B cell (primary cell): ENCODE measurements around the gene MBNL3. TPM values are rescaled to one million over a fixed set of nuclear protein-coding genes. Genes with fewer than 3 reads are reported as not detected.

ENCODE experiments used
- ATAC-seq: fragments of 200-7000 bp; cut with Tn5 transposase; one replicate; pipeline ENCODE4 v1.10.0; 2021; ENCODE audit warnings: low read depth, mild to moderate bottlenecking, moderate number of reproducible peaks, moderate library complexity
- CTCF ChIA-PET: fragments of 350-600 bp; sonication (Branson Sonifier 250); formaldehyde crosslinking; loops from one replicate; lab custom pipeline; 2021; ENCODE audit warnings: antibody characterized with exemption, inconsistent platforms; lab: Charles Lee
- POLR2A ChIA-PET: fragments of 350-600 bp; sonication (Branson Sonifier 250); formaldehyde crosslinking; loops from one replicate; lab custom pipeline; 2021; ENCODE audit warnings: antibody characterized with exemption; lab: Charles Lee
- DNase-seq: peaks from one replicate; pipeline ENCODE4 v3.0.0; 2013
- H2AFZ ChIP-seq: 2 replicates; pipeline ENCODE4 v1.6.1; 2012; ENCODE audit warnings: mild to moderate bottlenecking, low read depth, low read length; ENCODE audit not compliant: insufficient read depth, poor library complexity, severe bottlenecking
- H3K27ac ChIP-seq, 2 donors: 1 replicate in 1 of 2; 2 replicates in 1 of 2; pipeline ENCODE4 v1.5.1; 2012 to 2013; ENCODE audit warnings: low read length in 2 of 2, mild to moderate bottlenecking in 2 of 2, moderate library complexity in 1 of 2
- H3K27me3 ChIP-seq, 4 experiments: fragments of 200-600 bp in 1 of 4; sonication (generic) in 1 of 4; replicated peaks in 1 of 4; 1 replicate in 2 of 4; 2 replicates in 2 of 4; pipeline versions ENCODE4 v1.6.1 to v1.7.0; 2013 to 2016; ENCODE audit warnings: low read length in 3 of 4, mild to moderate bottlenecking in 2 of 4, mixed read lengths in 1 of 4, moderate library complexity in 1 of 4; ENCODE audit not compliant: insufficient read depth in 4 of 4, control insufficient read depth in 3 of 4; ENCODE audit errors: control extremely low read depth in 1 of 4
- H3K36me3 ChIP-seq, 2 experiments: replicated peaks in 1 of 2; 1 replicate in 1 of 2; 2 replicates in 1 of 2; pipeline versions ENCODE4 v1.6.1 to v1.7.1; 2013; ENCODE audit warnings: low read length in 1 of 2; ENCODE audit not compliant: insufficient read depth in 2 of 2, control insufficient read depth in 1 of 2; ENCODE audit errors: control extremely low read depth in 1 of 2, extremely low read depth in 1 of 2
- H3K4me1 ChIP-seq, 2 donors: fragments of 200-600 bp in 1 of 2; sonication (generic) in 1 of 2; 1 replicate in 1 of 2; 2 replicates in 1 of 2; pipeline versions ENCODE4 v1.5.1 to v1.6.1; 2013 to 2017; ENCODE audit warnings: low read length in 2 of 2; ENCODE audit not compliant: control insufficient read depth in 2 of 2, insufficient read depth in 2 of 2
- H3K4me2 ChIP-seq: replicated peaks from 2 replicates; pipeline ENCODE3; 2012; ENCODE audit warnings: mild to moderate bottlenecking, low read depth, low read length; ENCODE audit not compliant: poor library complexity, severe bottlenecking
- H3K4me3 ChIP-seq, 5 experiments: fragments of 200-600 bp in 1 of 5; sonication (generic) in 1 of 5; 1 replicate in 3 of 5; 2 replicates in 2 of 5; pipeline versions ENCODE4 v1.5.1 to v1.7.0; 2011 to 2016; ENCODE audit warnings: low read length in 4 of 5, mild to moderate bottlenecking in 4 of 5, low read depth in 2 of 5, control low read depth in 1 of 5, moderate library complexity in 1 of 5; ENCODE audit not compliant: insufficient read depth in 1 of 5; ENCODE audit errors: control extremely low read depth in 1 of 5, extremely low read depth in 1 of 5
- H3K79me2 ChIP-seq: fragments of 200-600 bp; sonication (generic); one replicate; pipeline ENCODE4 v1.6.0; 2016; ENCODE audit warnings: low read length; ENCODE audit not compliant: control insufficient read depth, insufficient read depth
- H3K9ac ChIP-seq: fragments of 200-600 bp; sonication (generic); 2 replicates; pipeline ENCODE4 v1.6.1; 2017; ENCODE audit warnings: mild to moderate bottlenecking, low read length, moderate library complexity
- H3K9me3 ChIP-seq, 3 donors: one replicate each; pipeline versions ENCODE4 v1.6.1 to v1.7.1; 2013; ENCODE audit warnings: low read length in 2 of 3; ENCODE audit not compliant: control insufficient read depth in 2 of 3, insufficient read depth in 1 of 3; ENCODE audit errors: control extremely low read depth in 1 of 3
- H4K20me1 ChIP-seq: 2 replicates; pipeline ENCODE4 v1.6.0; 2012; ENCODE audit warnings: mild to moderate bottlenecking, low read length; ENCODE audit not compliant: insufficient read depth, control insufficient read depth, poor library complexity, severe bottlenecking
- H3K27ac Mint-ChIP-seq: one replicate; pipeline ENCODE4 v1.8.0; 2021; ENCODE audit warnings: mixed read lengths
- H3K27me3 Mint-ChIP-seq: one replicate; pipeline ENCODE4 v1.8.0; 2021; ENCODE audit warnings: mixed read lengths
- H3K4me1 Mint-ChIP-seq: one replicate; pipeline ENCODE4 v1.8.0; 2021; ENCODE audit warnings: mixed read lengths
- H3K4me3 Mint-ChIP-seq: one replicate; pipeline ENCODE4 v1.8.0; 2021; ENCODE audit warnings: mixed read lengths
- H3K9me3 Mint-ChIP-seq: one replicate; pipeline ENCODE4 v1.8.0; 2022; ENCODE audit warnings: mixed read lengths; ENCODE audit not compliant: insufficient read depth
- CTCF ChIP-seq: fragments of 200-600 bp; IDR thresholded peaks from one replicate; pipeline ENCODE4 v1.8.0; 2022; ENCODE audit warnings: antibody characterized with exemption, mild to moderate bottlenecking
- EZH2 ChIP-seq: IDR thresholded peaks from 2 replicates; pipeline ENCODE4 v1.6.1; 2012; ENCODE audit warnings: borderline replicate concordance, low read depth, mild to moderate bottlenecking, moderate library complexity, low read length; ENCODE audit not compliant: insufficient read depth, poor library complexity, severe bottlenecking
- WGBS: methylation state at CpG from one replicate; pipeline ENCODE4 v1.1.5; 2013; ENCODE audit warnings: missing lambda C conversion rate; ENCODE audit not compliant: insufficient coverage; 5-methylcytosine and 5-hydroxymethylcytosine counted together
- intact Hi-C: fragments of 100-400 bp; cut with micrococcal nuclease; formaldehyde crosslinking; loops from one replicate; pipeline ENCODE4 v1.10.0; 2022
- polyA plus RNA-seq: library from polyadenylated mRNA; depleted of rRNA; stranded (reverse); fragments of >200 nt; gene quantifications from 2 replicates; pipeline ENCODE4 v1.2.3, GENCODE V29; 2012
- total RNA-seq, 2 donors: library from RNA; stranded (reverse); fragments of 120-200 nt in 1 of 2; gene quantifications; 1 replicate in 1 of 2; 2 replicates in 1 of 2; pipeline versions ENCODE4 v1.2.3 to v1.2.4, GENCODE V29; 2013 to 2022

The MBNL3 gene
- total and polyA plus RNA-seq, 2 donors (not counting 1 experiment from before 2014, with no cell fraction given): 16.6 to 63.1 TPM

GRCh38 chrX:132395026-132395425 lies 93.8 kb downstream of the MBNL3 start:
- no peak for ATAC-seq
- H3K4me1 Mint-ChIP-seq: no peaks in the 10 kb centered on the region
- H3K4me1 ChIP-seq: no peaks in the 10 kb centered on the region
- no peak overlapping the region for H3K4me3 ChIP-seq
- H3K4me2 ChIP-seq: no peak overlapping the region
- no peak overlapping the region for H3K27ac ChIP-seq
- no peak overlapping the region for H3K27ac Mint-ChIP-seq
- WGBS: no CpG with 5 or more reads among the region's 1 CpG
- ChIA-PET POLR2A (no interaction called here), CTCF (interaction anchor here (0.6 kb wide), 1 partner anchor 102 kb away, joined by 3 read pairs; no protein-coding TSS in a partner anchor)
- H3K9me3 ChIP-seq: no peaks in the 10 kb centered on the region
- intact Hi-C loops: no loop called here
- H3K27me3 Mint-ChIP-seq: no peaks in the 10 kb centered on the region
- H3K9me3 Mint-ChIP-seq: no peaks in the 10 kb centered on the region
- no peaks in the 10 kb centered on the region for H4K20me1 ChIP-seq
- TF ChIP-seq EZH2 (no peak), CTCF (no peak)
- DNase-seq: no peak
- H2AFZ ChIP-seq: no peak overlapping the region
- no peak overlapping the region for H3K9ac ChIP-seq
- H3K4me3 Mint-ChIP-seq: no peak overlapping the region
- no peaks in the 10 kb centered on the region for H3K27me3 ChIP-seq
- peaks cover 0 to 7% of the 10 kb centered on the region in 2 experiments for H3K36me3 ChIP-seq
- no peaks in the 10 kb centered on the region for H3K79me2 ChIP-seq

- Histone ChIP-seq H3K27me3 (no peaks in the 10 kb centered on the region), H3K36me3 (peaks cover 0 to 7% of the 10 kb centered on the region in 2 experiments), H3K4me1 (no peaks in the 10 kb centered on the region), H3K9me3 (no peaks in the 10 kb centered on the region), H3K79me2 (no peaks in the 10 kb centered on the region), H3K4me3 (no peak overlapping the region), H2AFZ (no peak overlapping the region), H3K9ac (no peak overlapping the region), H3K27ac (no peak overlapping the region), H4K20me1 (no peaks in the 10 kb centered on the region), H3K4me2 (no peak overlapping the region)
- ATAC-seq: no peak
- ChIA-PET CTCF (no interaction called here), POLR2A (no interaction called here)
- Mint-ChIP-seq H3K9me3 (no peaks in the 10 kb centered on the region), H3K27me3 (no peaks in the 10 kb centered on the region), H3K4me3 (no peak overlapping the region), H3K4me1 (no peaks in the 10 kb centered on the region), H3K27ac (no peak overlapping the region)
- intact Hi-C loops: no loop called here
- no peak for DNase-seq
- TF ChIP-seq EZH2 (no peak), CTCF (no peak)
Measured at GRCh38 chrX:132394591-132394990, 94.2 kb downstream of the MBNL3 start.
